ENCODE measurements around the gene ADGRL1. TPM values are rescaled to one million over a fixed set of nuclear protein-coding genes. Genes with fewer than 3 reads are reported as not detected.
"Not testable (repeated sequence)": the region's sequence is repeated elsewhere in the genome, so short reads cannot be mapped to it uniquely, and the experiment has no call there.

ADGRL1 gene
- 10 to 100 TPM; 19.3 to 22.0 TPM for total RNA-seq
- 1 to 10 TPM in 1 of 2 donors, under 1 TPM in 1; 0.55 to 1.3 TPM for polyA plus RNA-seq

DNA sequence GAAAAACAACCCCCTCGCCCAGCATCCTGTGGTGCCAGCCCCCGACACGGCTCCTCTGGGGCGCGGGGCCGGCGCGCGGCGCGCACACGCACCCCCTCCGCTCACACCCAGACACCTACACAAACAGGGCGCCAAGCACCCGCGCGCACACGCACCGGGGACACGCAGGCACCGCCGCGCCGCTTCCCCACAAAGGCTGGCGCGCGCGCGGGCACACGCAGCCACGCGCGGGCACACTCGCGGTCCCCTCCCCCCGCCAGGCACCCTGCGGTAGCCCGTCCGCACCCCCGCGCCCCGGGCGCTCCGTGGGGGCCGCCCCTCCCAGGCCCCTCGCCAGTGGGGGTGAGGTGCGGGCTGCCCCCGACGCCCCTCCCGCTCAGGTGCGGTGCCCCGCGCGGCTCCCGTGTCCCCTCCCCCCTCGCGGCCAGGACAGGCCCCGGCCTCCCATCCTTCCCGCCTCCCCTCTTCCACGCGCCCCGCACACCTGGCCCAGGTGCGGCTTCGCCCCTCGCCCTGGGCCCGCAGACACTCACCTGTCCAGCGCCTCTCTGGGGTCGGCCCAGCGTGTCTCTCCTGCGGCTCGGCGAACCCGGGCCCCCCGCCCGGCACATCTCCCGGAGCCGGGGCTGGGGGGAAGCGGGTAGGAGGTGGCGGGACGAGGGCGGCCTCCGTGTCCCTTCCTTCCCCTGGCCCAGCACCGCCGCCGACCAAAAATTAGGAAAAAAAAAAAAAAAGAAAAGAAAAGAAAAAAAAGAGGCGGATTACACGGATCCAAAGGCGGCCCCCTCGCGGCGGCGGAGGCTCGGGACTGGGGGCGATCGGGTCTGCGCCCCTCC lies at the start of gene ADGRL1:
Gene ADGRL1, minus strand, starts transcription at position 718 of the 836 bp plus-strand sequence. CDS start 22,567 bp downstream, outside the sequence.
- peak; percentile 22 to 57 (median 36) for DNase-seq
- H3K36me3 ChIP-seq (ENCODE audit: insufficient read depth, low read length); H3K36me3 Mint-ChIP-seq; CTCF ChIA-PET (ENCODE audit: partially characterized antibody); H3K9me3 Mint-ChIP-seq; H3K9me3 ChIP-seq (ENCODE audit: control insufficient read depth in 1 of 2, low read length in 2 of 2); H3K27me3 ChIP-seq (ENCODE audit: insufficient read depth, low read length); H3K27me3 Mint-ChIP-seq: not testable (repeated sequence)
- Mint-ChIP-seq H3K4me3 (peak within 1 kb of the TSS; percentile 90 to 97 (median 94)), H3K4me1 (peaks cover 11 to 62% (median 41%) of the 10 kb centered on the region in 4 donors), H3K27ac (peak within 1 kb of the TSS; percentile 84 to 98 (median 95))
- Histone ChIP-seq H3K27ac (ENCODE audit: low read depth, low read length) (peak within 1 kb of the TSS; percentile 49), H3K4me1 (ENCODE audit: insufficient read depth, low read length) (peaks cover 16% of the 10 kb centered on the region), H3K4me3 (ENCODE audit: low read length in 2 of 2) (peak within 1 kb of the TSS; percentile 57 to 89)
- POLR2A ChIA-PET (ENCODE audit: partially characterized antibody), result interaction anchor here (0.8 to 1.2 kb wide), 3 partner anchors 56 to 163 kb away, joined by 3 to 4 read pairs (median 3); partner anchors contain the start of gene ASF1B
- intact Hi-C loops (cut with micrococcal nuclease), result loop anchor here (2.0 to 10.0 kb wide), 4 partner anchors 15 to 279 kb away; partner anchors contain the start of gene SAMD1

DNA sequence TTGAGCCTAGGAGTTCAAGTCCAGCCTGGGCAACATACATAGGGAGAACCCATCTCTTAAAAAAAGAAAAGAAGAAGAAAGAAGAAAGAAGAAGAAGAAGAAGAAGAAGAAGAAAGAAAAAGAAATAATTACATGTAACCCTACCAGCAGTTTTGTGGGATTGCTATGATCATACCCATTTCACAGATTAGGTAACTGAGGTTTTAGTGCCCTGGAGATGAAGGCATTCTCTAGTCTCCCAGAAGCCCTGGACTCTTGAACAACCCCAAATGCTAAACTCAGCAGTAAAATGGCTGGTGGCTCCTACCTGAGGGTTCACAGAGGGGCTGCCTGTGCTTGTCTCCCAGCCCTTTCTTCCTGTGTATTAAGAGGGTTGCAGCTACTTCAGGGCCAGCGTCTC lies 49.3 kb upstream of the ADGRL1 start:
- intact Hi-C loops (cut with micrococcal nuclease); H3K4me3 ChIP-seq (ENCODE audit: low read length in 2 of 2); H3K36me3 Mint-ChIP-seq; CTCF ChIA-PET (ENCODE audit: partially characterized antibody); H3K4me1 Mint-ChIP-seq; H3K36me3 ChIP-seq (ENCODE audit: insufficient read depth, low read length); H3K9me3 ChIP-seq (ENCODE audit: control insufficient read depth in 1 of 2, low read length in 2 of 2); H3K4me1 ChIP-seq (ENCODE audit: insufficient read depth, low read length); DNase-seq; H3K27ac Mint-ChIP-seq; POLR2A ChIA-PET (ENCODE audit: partially characterized antibody); H3K27ac ChIP-seq (ENCODE audit: low read depth, low read length); H3K9me3 Mint-ChIP-seq; H3K27me3 Mint-ChIP-seq; H3K4me3 Mint-ChIP-seq; H3K27me3 ChIP-seq (ENCODE audit: insufficient read depth, low read length): not testable (repeated sequence)

DNA sequence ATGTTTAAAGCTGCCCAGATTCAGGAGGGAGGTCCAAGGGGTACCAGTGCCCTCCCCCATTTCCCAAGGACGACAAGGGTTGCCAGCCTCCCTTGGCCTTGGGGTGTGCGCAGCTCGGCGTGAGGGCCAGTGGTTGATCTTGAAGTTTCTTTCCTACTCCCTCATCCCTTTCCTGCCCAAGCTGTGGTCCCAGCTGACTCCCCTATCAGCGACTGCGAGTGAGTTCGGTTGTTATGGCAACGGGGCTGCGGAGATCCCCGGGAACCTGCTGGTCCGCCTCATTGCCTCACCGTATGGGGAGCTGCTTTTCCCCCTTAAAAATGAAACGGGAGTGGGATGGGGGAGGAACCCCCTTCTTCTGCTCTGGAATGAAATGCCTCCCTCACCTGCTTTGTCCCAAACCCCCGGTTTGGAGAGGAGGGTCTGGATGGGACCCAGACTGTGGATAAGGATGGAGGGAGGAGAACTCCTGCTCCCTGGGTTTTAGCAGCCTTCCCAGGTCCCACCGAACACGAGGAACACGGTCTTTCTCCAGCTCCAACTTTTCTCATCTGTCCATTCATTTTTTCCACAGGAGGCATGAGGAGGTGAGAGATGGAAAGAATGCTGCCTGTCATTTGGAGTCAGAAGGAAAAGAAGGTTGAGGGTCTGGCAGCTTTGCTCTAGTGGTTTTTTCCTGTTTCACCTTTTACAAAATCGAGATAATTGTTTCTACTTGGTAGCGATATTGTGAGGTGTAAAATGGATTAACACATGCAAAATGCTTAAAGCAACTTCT lies 48.0 kb upstream of the ADGRL1 start:
- DNase-seq, result peak in 1 of 5 donors; percentile 22
- Mint-ChIP-seq H3K4me1 (peaks cover 0 to 17% (median 11%) of the 10 kb centered on the region in 4 donors), H3K27ac (peak overlapping the region in 1 of 7 donors; percentile 57)
- H3K9me3 ChIP-seq (ENCODE audit: control insufficient read depth in 1 of 2, low read length in 2 of 2); H3K27me3 ChIP-seq (ENCODE audit: insufficient read depth, low read length); H3K27me3 Mint-ChIP-seq; H3K4me3 ChIP-seq (ENCODE audit: low read length in 2 of 2); H3K4me1 ChIP-seq (ENCODE audit: insufficient read depth, low read length); CTCF ChIA-PET (ENCODE audit: partially characterized antibody); H3K27ac ChIP-seq (ENCODE audit: low read depth, low read length); intact Hi-C loops (cut with micrococcal nuclease); H3K36me3 ChIP-seq (ENCODE audit: insufficient read depth, low read length); POLR2A ChIA-PET (ENCODE audit: partially characterized antibody); H3K36me3 Mint-ChIP-seq; H3K9me3 Mint-ChIP-seq; H3K4me3 Mint-ChIP-seq: not testable (repeated sequence)

DNA sequence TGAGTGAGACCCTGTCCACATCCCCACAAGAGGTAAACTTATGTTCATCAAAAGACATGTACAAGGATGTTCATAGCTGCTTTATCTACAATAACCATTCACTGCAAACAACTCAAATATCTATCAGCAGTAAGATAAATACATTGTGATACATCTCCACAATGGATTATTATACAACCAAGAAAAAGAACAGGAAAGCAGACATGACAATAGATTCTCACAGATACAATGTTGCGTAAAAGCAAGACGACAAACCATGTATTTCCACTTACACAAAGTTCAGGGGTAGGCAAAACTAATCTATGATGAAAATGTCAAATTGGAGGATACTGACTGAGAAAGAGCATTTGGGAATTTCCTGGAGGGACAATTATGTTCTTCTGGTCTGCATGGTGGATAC lies 46.2 kb upstream of the ADGRL1 start:
- H3K36me3 Mint-ChIP-seq; CTCF ChIA-PET (ENCODE audit: partially characterized antibody); H3K27me3 ChIP-seq (ENCODE audit: insufficient read depth, low read length); DNase-seq; H3K9me3 ChIP-seq (ENCODE audit: control insufficient read depth in 1 of 2, low read length in 2 of 2); H3K9me3 Mint-ChIP-seq; H3K4me3 Mint-ChIP-seq; H3K27ac ChIP-seq (ENCODE audit: low read depth, low read length); intact Hi-C loops (cut with micrococcal nuclease); H3K27me3 Mint-ChIP-seq; H3K27ac Mint-ChIP-seq; H3K36me3 ChIP-seq (ENCODE audit: insufficient read depth, low read length); H3K4me3 ChIP-seq (ENCODE audit: low read length in 2 of 2); POLR2A ChIA-PET (ENCODE audit: partially characterized antibody): not testable (repeated sequence)
- H3K4me1 ChIP-seq (ENCODE audit: insufficient read depth, low read length), result peaks cover 11% of the 10 kb centered on the region
- peaks cover 0 to 21% (median 14%) of the 10 kb centered on the region in 4 donors for H3K4me1 Mint-ChIP-seq

DNA sequence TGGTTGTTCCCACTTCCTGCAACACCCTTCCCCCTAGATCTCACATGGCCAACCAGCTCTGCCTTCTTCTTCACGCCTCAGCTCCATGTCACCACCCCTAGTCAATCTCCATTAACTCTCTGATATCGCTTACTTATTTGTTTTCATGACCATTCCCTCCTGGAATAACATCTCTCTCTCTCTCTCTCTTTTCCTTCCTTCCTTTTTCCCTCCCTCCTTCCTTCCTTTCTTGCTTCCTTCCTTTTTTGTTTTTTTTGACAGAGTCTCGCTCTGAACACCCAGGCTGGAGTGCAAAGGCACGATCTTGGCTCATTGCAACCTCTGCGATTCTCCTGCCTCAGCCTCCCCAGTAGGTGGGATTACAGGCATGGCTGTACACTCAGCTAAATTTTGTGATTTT lies 44.9 kb upstream of the ADGRL1 start:
- intact Hi-C loops (cut with micrococcal nuclease), result no loop called here
- Histone ChIP-seq H3K27ac (ENCODE audit: low read depth, low read length) (no peak overlapping the region), H3K36me3 (ENCODE audit: insufficient read depth, low read length) (no peaks in the 10 kb centered on the region), H3K9me3 (ENCODE audit: control insufficient read depth in 1 of 2, low read length in 2 of 2) (no peaks in the 10 kb centered on the region), H3K4me3 (ENCODE audit: low read length in 2 of 2) (no peak overlapping the region), H3K4me1 (ENCODE audit: insufficient read depth, low read length) (peaks cover 11% of the 10 kb centered on the region), H3K27me3 (ENCODE audit: insufficient read depth, low read length) (no peaks in the 10 kb centered on the region)
- POLR2A ChIA-PET (ENCODE audit: partially characterized antibody), result interaction anchor here (0.7 kb wide), 2 partner anchors 52 to 96 kb away, joined by 3 read pairs; no protein-coding TSS in a partner anchor
- H3K36me3 Mint-ChIP-seq, result no peaks in the 10 kb centered on the region
- H3K4me3 Mint-ChIP-seq, result peak overlapping the region; percentile 35 to 82 (median 66)
- H3K4me1 Mint-ChIP-seq, result peaks cover 0 to 22% (median 14%) of the 10 kb centered on the region in 4 donors
- peaks cover 0 to 1% of the 10 kb centered on the region in 2 donors for H3K27me3 Mint-ChIP-seq
- no peaks in the 10 kb centered on the region for H3K9me3 Mint-ChIP-seq
- H3K27ac Mint-ChIP-seq, result peak overlapping the region in 4 of 7 donors; percentile 17 to 61 (median 49)
- DNase-seq, result no peak
- CTCF ChIA-PET (ENCODE audit: partially characterized antibody), result interaction anchor here (1.0 kb wide), 1 partner anchor 30 kb away, joined by 3 read pairs; no protein-coding TSS in a partner anchor

DNA sequence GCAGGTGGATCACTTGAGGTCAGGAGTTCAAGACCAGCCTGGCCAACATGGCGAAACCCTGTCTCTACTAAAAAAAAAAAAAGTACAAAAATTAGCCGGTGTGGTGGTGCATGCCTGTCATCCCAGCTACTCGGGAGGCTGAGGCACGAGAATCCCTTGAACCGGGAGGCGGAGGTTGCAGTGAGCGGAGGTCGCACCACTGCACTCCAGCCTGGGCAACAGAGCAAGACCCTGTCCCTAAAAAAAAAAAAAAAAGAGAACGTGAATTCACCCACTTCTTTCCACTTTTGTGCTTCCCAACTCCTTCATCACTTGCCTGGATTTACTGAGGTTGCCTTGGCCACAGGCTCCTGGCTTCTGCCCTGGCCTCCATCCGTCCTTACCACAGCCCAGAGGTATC lies 44.3 kb upstream of the ADGRL1 start:
- Mint-ChIP-seq H3K27ac (peak overlapping the region in 3 of 7 donors; percentile 17 to 50 (median 42)), H3K4me3 (peak overlapping the region; percentile 35 to 82 (median 64)), H3K4me1 (peaks cover 0 to 22% (median 14%) of the 10 kb centered on the region in 4 donors)
- H3K4me3 ChIP-seq (ENCODE audit: low read length in 2 of 2); H3K27ac ChIP-seq (ENCODE audit: low read depth, low read length); H3K36me3 Mint-ChIP-seq; H3K9me3 ChIP-seq (ENCODE audit: control insufficient read depth in 1 of 2, low read length in 2 of 2); H3K27me3 Mint-ChIP-seq; H3K36me3 ChIP-seq (ENCODE audit: insufficient read depth, low read length); DNase-seq; intact Hi-C loops (cut with micrococcal nuclease); H3K9me3 Mint-ChIP-seq; H3K27me3 ChIP-seq (ENCODE audit: insufficient read depth, low read length): not testable (repeated sequence)
- ChIA-PET CTCF (ENCODE audit: partially characterized antibody) (interaction anchor here (1.0 kb wide), 1 partner anchor 29 kb away, joined by 3 read pairs; no protein-coding TSS in a partner anchor), POLR2A (ENCODE audit: partially characterized antibody) (interaction anchor here (0.7 to 1.6 kb wide), 3 partner anchors 25 to 96 kb away, joined by 3 to 5 read pairs (median 3); no protein-coding TSS in a partner anchor)
- H3K4me1 ChIP-seq (ENCODE audit: insufficient read depth, low read length), result peaks cover 11% of the 10 kb centered on the region

DNA sequence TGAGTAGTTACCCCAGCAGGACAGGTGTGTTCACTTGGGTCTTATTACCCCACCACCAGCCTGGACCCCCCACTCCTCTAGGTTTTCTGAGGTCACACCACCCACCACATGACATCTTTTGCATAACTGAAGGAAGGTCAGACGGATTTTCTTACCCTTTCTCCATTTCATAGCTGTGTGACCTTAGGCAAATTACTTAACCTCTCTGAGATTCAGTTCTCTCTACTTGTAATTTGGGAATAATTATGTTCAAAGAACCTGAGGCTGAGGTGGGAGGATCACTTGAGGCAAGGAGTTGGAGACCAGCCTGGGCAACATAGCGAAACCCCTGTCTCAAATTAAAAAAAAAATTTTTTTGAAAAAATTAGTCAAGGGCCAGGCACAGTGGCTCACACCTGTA lies 43.9 kb upstream of the ADGRL1 start:
- H3K27ac ChIP-seq (ENCODE audit: low read depth, low read length); H3K36me3 Mint-ChIP-seq; H3K9me3 Mint-ChIP-seq; intact Hi-C loops (cut with micrococcal nuclease); H3K4me3 ChIP-seq (ENCODE audit: low read length in 2 of 2); CTCF ChIA-PET (ENCODE audit: partially characterized antibody); DNase-seq; H3K36me3 ChIP-seq (ENCODE audit: insufficient read depth, low read length); H3K27me3 Mint-ChIP-seq; H3K27me3 ChIP-seq (ENCODE audit: insufficient read depth, low read length); H3K9me3 ChIP-seq (ENCODE audit: control insufficient read depth in 1 of 2, low read length in 2 of 2): not testable (repeated sequence)
- Mint-ChIP-seq H3K27ac (peak overlapping the region in 1 of 7 donors; percentile 12), H3K4me3 (peak overlapping the region; percentile 67 to 76 (median 72)), H3K4me1 (peaks cover 0 to 22% (median 14%) of the 10 kb centered on the region in 4 donors)
- H3K4me1 ChIP-seq (ENCODE audit: insufficient read depth, low read length), result peaks cover 11% of the 10 kb centered on the region
- POLR2A ChIA-PET (ENCODE audit: partially characterized antibody), result interaction anchor here (1.6 kb wide), 1 partner anchor 26 kb away, joined by 5 read pairs; no protein-coding TSS in a partner anchor
